Endometrial microvascular endothelial cells (primary cell): ENCODE results near the gene VCX2. TPM values are rescaled to one million over a fixed set of nuclear protein-coding genes. Genes with fewer than 3 reads are reported as not detected.
"Not testable (repeated sequence)": the region's sequence is repeated elsewhere in the genome, so short reads cannot be mapped to it uniquely, and the experiment has no call there.

Experiments used
- in situ Hi-C: cut with HindIII; loops from 2 replicates; pipeline ENCODE4 v1.10.0; 2017; ENCODE audit warnings: low sequenced_read_pairs, low pct_unique_long_range_greater_than_20kb; ENCODE audit errors: inconsistent ontology term
- total RNA-seq: library from RNA; depleted of rRNA; stranded (reverse); fragments of >200 nt; gene quantifications from one replicate; pipeline ENCODE4 v1.2.3, GENCODE V29; 2015; ENCODE audit errors: inconsistent ontology term

The VCX2 gene
- not detected for total RNA-seq

- in situ Hi-C loops = not testable (repeated sequence)
These were observed at the start of gene VCX2 for GRCh38 chrX:8171169-8171568. Gene VCX2, minus strand, starts transcription at chrX:8171267. Its CDS starts 624 bp downstream, at chrX:8170643.

GRCh38 chrX:8204943-8205342 is 33.9 kb upstream of the VCX2 start:
- in situ Hi-C loops = no loop called here

- in situ Hi-C loops = no loop called here
These were observed 33.3 kb upstream of the VCX2 start for GRCh38 chrX:8204169-8204935.

GRCh38 chrX:8201896-8202331 is 30.8 kb upstream of the VCX2 start:
- in situ Hi-C loops = no loop called here

- in situ Hi-C loops = no loop called here
These were observed 25.7 kb upstream of the VCX2 start for GRCh38 chrX:8196776-8197175.

GRCh38 chrX:8194216-8194615 is 23.1 kb upstream of the VCX2 start:
- in situ Hi-C loops = no loop called here

- in situ Hi-C loops = no loop called here
These were observed 21.2 kb upstream of the VCX2 start for GRCh38 chrX:8192276-8192675.

GRCh38 chrX:8191022-8191421 is 20.0 kb upstream of the VCX2 start:
- in situ Hi-C loops = no loop called here

- in situ Hi-C loops = no loop called here
These were observed 19.3 kb upstream of the VCX2 start for GRCh38 chrX:8190341-8190830.

- in situ Hi-C loops = no loop called here
These were observed 18.2 kb upstream of the VCX2 start for GRCh38 chrX:8189096-8189830.

- in situ Hi-C loops = no loop called here
These were observed 12.3 kb upstream of the VCX2 start for GRCh38 chrX:8183346-8183745.

GRCh38 chrX:8179656-8180055 is 8.6 kb upstream of the VCX2 start:
- in situ Hi-C loops = no loop called here

- in situ Hi-C loops = not testable (repeated sequence)
These were observed 17.1 kb downstream of the VCX2 start for GRCh38 chrX:8154011-8154410.

GRCh38 chrX:8147226-8147625 is 23.8 kb downstream of the VCX2 start:
- in situ Hi-C loops = no loop called here

GRCh38 chrX:8144925-8145324 is 26.1 kb downstream of the VCX2 start:
- in situ Hi-C loops = no loop called here

GRCh38 chrX:8141896-8142295 is 29.2 kb downstream of the VCX2 start:
- in situ Hi-C loops = no loop called here

GRCh38 chrX:8140986-8141744 is 29.9 kb downstream of the VCX2 start:
- in situ Hi-C loops = no loop called here

GRCh38 chrX:8139716-8140115 is 31.4 kb downstream of the VCX2 start:
- in situ Hi-C loops = no loop called here

GRCh38 chrX:8138252-8138651 is 32.8 kb downstream of the VCX2 start:
- in situ Hi-C loops = no loop called here
